HEK293T (cell line): ENCODE results near the gene KRTAP5-5.
"Not testable (repeated sequence)": the region's sequence is repeated elsewhere in the genome, so short reads cannot be mapped to it uniquely, and the experiment has no call there.

Experiments used
- CTCF ChIA-PET: fragments of 350-600 bp; formaldehyde crosslinking; extraction: SDS; loops from one replicate; lab custom pipeline; 2021; ENCODE audit warnings: antibody characterized with exemption, inconsistent platforms; lab: Yijun Ruan, JAX
- POLR2A ChIA-PET: fragments of 350-600 bp; formaldehyde crosslinking; extraction: SDS; loops from one replicate; lab custom pipeline; 2020; ENCODE audit warnings: antibody characterized with exemption, inconsistent platforms; lab: Yijun Ruan, JAX
- DNase-seq: peaks from one replicate; pipeline ENCODE4 v3.0.0; 2012; ENCODE audit warnings: mixed read lengths; ENCODE audit errors: extremely low spot score
- ARNT ChIP-seq: fragments of 450-650 bp; IDR thresholded peaks from 2 replicates; pipeline ENCODE4 v1.6.1; 2017; ENCODE audit warnings: mild to moderate bottlenecking
- BHLHE40 ChIP-seq: fragments of 450-650 bp; IDR thresholded peaks from 2 replicates; pipeline ENCODE4 v1.6.1; 2016; ENCODE audit warnings: mild to moderate bottlenecking, moderate library complexity, borderline replicate concordance
- CTBP1 ChIP-seq: fragments of 450-650 bp; IDR thresholded peaks from 2 replicates; pipeline ENCODE4 v1.6.1; 2016; ENCODE audit warnings: borderline replicate concordance
- ELF4 ChIP-seq: fragments of 450-650 bp; IDR thresholded peaks from 2 replicates; pipeline ENCODE4 v1.6.1; 2017; ENCODE audit warnings: antibody characterized with exemption
- FOXA1 ChIP-seq: fragments of 450-650 bp; IDR thresholded peaks from 2 replicates; pipeline ENCODE4 v1.6.1; 2016; ENCODE audit warnings: mild to moderate bottlenecking
- FOXK2 ChIP-seq: fragments of 450-650 bp; IDR thresholded peaks from 2 replicates; pipeline ENCODE4 v1.6.1; 2016; ENCODE audit warnings: mild to moderate bottlenecking
- FOXM1 ChIP-seq: fragments of 450-650 bp; IDR thresholded peaks from 2 replicates; pipeline ENCODE4 v1.6.1; 2017; ENCODE audit warnings: mild to moderate bottlenecking, borderline replicate concordance
- HDGF ChIP-seq: fragments of 450-650 bp; IDR thresholded peaks from 2 replicates; pipeline ENCODE4 v1.6.1; 2017; ENCODE audit warnings: antibody characterized with exemption, borderline replicate concordance
- L3MBTL2 ChIP-seq: fragments of 450-650 bp; conservative IDR thresholded peaks from 2 replicates; pipeline ENCODE4 v1.6.1; 2016; ENCODE audit warnings: mild to moderate bottlenecking
- LEF1 ChIP-seq: fragments of 450-650 bp; IDR thresholded peaks from 2 replicates; pipeline ENCODE4 v1.6.1; 2017; ENCODE audit warnings: mild to moderate bottlenecking, borderline replicate concordance
- NFRKB ChIP-seq: fragments of 450-650 bp; IDR thresholded peaks from 2 replicates; pipeline ENCODE4 v1.6.1; 2016; ENCODE audit warnings: mild to moderate bottlenecking, moderate library complexity
- SP1 ChIP-seq: fragments of 450-650 bp; IDR thresholded peaks from 2 replicates; pipeline ENCODE4 v1.6.1; 2017
- SUZ12 ChIP-seq: fragments of 450-650 bp; IDR thresholded peaks from 2 replicates; pipeline ENCODE4 v1.6.1; 2016; ENCODE audit warnings: mild to moderate bottlenecking
- TARDBP ChIP-seq: fragments of 450-650 bp; IDR thresholded peaks from 2 replicates; pipeline ENCODE4 v1.6.1; 2016
- ZNF384 ChIP-seq: fragments of 450-650 bp; IDR thresholded peaks from 2 replicates; pipeline ENCODE4 v1.6.1; 2016
- TF ChIP-seq, protein P1 (sequence below): fragments of 450-650 bp; IDR thresholded peaks from 2 replicates; pipeline ENCODE4 v1.6.1; 2016

Gene KRTAP5-5

DNA sequence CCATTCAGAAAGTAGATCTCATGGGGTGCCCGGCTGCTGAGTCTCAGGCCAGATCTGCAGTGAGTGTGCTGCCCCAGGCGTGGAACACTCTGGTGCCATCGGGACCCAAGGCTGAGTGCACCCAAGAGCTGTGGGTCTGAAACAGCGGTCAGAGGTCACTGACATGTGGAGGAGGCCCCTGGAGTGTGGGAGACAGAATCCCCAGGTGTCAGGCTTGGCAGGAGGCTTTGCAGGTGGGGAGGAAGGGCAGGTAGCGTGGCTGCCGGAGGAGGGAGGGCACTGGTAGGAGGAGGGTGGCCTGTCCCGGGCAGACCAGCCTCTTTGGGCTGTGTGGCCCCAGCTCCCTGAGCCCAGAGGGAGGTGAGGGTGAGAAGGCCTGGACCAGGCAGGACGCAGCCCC lies 35.7 kb downstream of the KRTAP5-5 start:
- TF ChIP-seq FOXK2 (no peak), BHLHE40 (no peak), TARDBP (no peak), NFRKB (no peak), SUZ12 (no peak), ZNF384 (no peak), ELF4 (no peak), L3MBTL2 (no peak)
- TF ChIP-seq, protein P1, sequence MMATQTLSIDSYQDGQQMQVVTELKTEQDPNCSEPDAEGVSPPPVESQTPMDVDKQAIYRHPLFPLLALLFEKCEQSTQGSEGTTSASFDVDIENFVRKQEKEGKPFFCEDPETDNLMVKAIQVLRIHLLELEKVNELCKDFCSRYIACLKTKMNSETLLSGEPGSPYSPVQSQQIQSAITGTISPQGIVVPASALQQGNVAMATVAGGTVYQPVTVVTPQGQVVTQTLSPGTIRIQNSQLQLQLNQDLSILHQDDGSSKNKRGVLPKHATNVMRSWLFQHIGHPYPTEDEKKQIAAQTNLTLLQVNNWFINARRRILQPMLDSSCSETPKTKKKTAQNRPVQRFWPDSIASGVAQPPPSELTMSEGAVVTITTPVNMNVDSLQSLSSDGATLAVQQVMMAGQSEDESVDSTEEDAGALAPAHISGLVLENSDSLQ: no peak
- ChIA-PET CTCF (no interaction called here), POLR2A (no interaction called here)
- DNase-seq: no peak

GRCh38 chr11:1667121-1667850 lies 37.7 kb downstream of the KRTAP5-5 start:
- ChIA-PET CTCF (interaction anchor here (1.0 kb wide), 1 partner anchor 15 kb away, joined by 5 read pairs; no protein-coding TSS in a partner anchor), POLR2A (no interaction called here)
- TF ChIP-seq NFRKB (no peak), FOXM1 (no peak), L3MBTL2 (no peak), ARNT (no peak), CTBP1 (no peak), ELF4 (no peak), SUZ12 (no peak), FOXK2 (no peak), ZNF384 (no peak)
- DNase-seq: no peak

- TF ChIP-seq FOXA1 (no peak), ELF4 (no peak), SP1 (no peak), ARNT (no peak), FOXK2 (no peak), NFRKB (no peak), ZNF384 (no peak), BHLHE40 (no peak), CTBP1 (no peak), SUZ12 (no peak), FOXM1 (no peak), L3MBTL2 (no peak; the same call in 1 of the 2 replicates)
- TF ChIP-seq, protein P1: no peak
- ChIA-PET POLR2A (no interaction called here), CTCF (no interaction called here)
- no peak for DNase-seq
These were observed 38.3 kb downstream of the KRTAP5-5 start for GRCh38 chr11:1667906-1668305.

DNA sequence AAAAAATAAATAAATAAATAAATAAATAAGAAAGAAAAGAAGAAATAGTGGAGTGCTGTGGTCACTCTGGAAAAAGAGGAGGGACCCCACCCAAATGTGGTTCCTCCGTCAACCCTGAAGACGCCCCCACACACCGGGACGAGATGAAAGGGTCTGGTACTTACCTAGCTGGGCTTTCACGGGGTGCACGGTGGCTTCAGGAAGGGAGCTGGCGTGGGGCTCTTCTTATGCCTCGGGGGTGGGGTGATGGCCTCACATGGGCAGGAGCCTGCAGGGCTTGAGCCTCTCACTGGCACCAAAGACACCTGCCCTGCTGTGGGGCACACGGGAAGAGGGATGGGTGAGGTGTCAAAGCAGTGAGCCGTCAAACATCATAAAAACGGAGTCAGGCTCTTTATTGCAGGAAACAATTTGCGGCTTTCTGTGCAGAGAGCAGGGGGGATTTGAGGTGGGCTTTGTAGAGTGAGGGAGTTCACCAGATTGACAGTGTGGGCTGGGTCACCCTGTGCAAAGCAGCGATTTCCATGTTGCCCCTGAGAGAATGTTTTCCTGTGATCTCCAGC lies 39.4 kb downstream of the KRTAP5-5 start:
- ChIA-PET POLR2A (no interaction called here), CTCF (interaction anchor here (0.7 kb wide), 1 partner anchor 23 kb away, joined by 3 read pairs; no protein-coding TSS in a partner anchor)
- TF ChIP-seq SP1 (no peak), L3MBTL2 (no peak), HDGF (no peak), ZNF384 (no peak), ELF4 (no peak)
- DNase-seq: no peak

DNA sequence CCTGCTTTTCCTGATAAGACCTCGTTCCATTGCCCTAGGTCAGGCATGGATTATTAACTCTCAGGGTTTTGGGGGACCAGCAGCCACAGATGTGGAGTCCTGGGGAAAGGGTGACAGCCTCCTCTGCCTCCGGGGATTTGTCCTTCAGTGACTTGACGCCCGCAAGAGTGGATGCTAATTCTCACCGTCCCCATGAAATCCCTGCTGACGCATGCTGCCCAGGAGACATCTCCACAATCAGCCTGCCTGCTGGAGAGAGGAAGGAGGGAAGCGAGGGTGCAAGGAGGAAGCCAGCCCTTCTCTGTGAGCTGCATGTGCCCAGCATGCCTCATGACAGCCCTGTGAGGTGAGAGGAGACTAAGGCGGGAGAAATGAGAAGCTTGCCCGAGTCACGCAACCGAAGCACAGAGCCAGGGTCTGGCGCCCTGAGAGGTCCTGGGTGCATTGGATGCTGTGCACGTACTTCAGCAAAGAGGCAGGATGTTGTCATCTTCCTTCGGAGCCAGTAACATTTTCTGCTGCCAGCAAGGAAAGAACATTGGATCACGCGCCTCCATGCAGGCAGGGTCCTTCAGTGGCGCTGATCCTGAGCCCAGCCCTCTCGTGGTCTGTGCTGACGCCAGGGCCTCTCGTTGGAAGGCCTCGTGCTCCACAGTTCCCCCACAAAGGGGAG lies 40.1 kb downstream of the KRTAP5-5 start:
- CTCF ChIA-PET: no interaction called here

GRCh38 chr11:1670457-1670856 lies 40.9 kb downstream of the KRTAP5-5 start:
- CTCF ChIA-PET, POLR2A ChIA-PET: not testable (repeated sequence)

More for the DNA sequence above, 40.1 kb downstream of the KRTAP5-5 start:
- POLR2A ChIA-PET: no interaction called here
- no peak for DNase-seq
- no peak for TF ChIP-seq HDGF
- peak; percentile 39 for TF ChIP-seq L3MBTL2

DNA sequence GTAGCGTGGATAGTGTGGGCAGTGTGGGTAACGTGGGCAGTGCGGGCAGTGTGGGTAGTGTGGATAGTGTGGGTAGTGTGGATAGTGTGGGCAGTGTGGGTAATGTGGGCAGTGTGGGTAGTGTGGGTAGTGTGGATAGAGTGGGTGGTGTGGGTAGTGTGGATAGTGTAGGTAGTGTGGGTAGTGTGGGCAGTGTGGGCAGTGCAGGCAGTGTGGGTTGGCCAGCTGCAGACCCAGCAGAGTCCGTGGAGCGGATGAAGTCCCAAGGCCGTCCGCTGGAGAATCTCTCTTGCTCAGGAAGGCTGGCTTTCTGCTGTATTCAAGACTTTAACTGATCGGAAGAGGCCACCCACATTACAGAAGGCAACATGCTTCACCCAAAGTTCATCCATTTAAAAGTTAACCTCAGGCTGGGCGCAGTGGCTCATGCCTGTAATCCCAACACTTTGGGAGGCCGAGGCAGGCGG lies 41.4 kb downstream of the KRTAP5-5 start:
- TF ChIP-seq, protein P1: no peak
- TF ChIP-seq FOXM1 (no peak), HDGF (no peak), FOXK2 (no peak), ARNT (no peak), NFRKB (no peak), SP1 (no peak), CTBP1 (no peak), ZNF384 (no peak), BHLHE40 (no peak), TARDBP (no peak), LEF1 (no peak), ELF4 (no peak), SUZ12 (no peak), FOXA1 (no peak), L3MBTL2 (no peak)
- DNase-seq: no peak
- POLR2A ChIA-PET: no interaction called here
- CTCF ChIA-PET: no interaction called here

More at GRCh38 chr11:1670457-1670856, 40.9 kb downstream of the KRTAP5-5 start:
- not testable (repeated sequence) for DNase-seq
